GM18873 (cell line): ENCODE results near the gene UBA7.
"Not testable (repeated sequence)": the region's sequence is repeated elsewhere in the genome, so short reads cannot be mapped to it uniquely, and the experiment has no call there.

Source experiments
- ATAC-seq: cut with Tn5 transposase; IDR thresholded peaks from one replicate; pipeline ENCODE4 v1.9.1; 2021; ENCODE audit warnings: mild to moderate bottlenecking, moderate library complexity, moderate number of reproducible peaks; ENCODE audit not compliant: unreplicated experiment, low FRiP score

UBA7 gene, protein sequence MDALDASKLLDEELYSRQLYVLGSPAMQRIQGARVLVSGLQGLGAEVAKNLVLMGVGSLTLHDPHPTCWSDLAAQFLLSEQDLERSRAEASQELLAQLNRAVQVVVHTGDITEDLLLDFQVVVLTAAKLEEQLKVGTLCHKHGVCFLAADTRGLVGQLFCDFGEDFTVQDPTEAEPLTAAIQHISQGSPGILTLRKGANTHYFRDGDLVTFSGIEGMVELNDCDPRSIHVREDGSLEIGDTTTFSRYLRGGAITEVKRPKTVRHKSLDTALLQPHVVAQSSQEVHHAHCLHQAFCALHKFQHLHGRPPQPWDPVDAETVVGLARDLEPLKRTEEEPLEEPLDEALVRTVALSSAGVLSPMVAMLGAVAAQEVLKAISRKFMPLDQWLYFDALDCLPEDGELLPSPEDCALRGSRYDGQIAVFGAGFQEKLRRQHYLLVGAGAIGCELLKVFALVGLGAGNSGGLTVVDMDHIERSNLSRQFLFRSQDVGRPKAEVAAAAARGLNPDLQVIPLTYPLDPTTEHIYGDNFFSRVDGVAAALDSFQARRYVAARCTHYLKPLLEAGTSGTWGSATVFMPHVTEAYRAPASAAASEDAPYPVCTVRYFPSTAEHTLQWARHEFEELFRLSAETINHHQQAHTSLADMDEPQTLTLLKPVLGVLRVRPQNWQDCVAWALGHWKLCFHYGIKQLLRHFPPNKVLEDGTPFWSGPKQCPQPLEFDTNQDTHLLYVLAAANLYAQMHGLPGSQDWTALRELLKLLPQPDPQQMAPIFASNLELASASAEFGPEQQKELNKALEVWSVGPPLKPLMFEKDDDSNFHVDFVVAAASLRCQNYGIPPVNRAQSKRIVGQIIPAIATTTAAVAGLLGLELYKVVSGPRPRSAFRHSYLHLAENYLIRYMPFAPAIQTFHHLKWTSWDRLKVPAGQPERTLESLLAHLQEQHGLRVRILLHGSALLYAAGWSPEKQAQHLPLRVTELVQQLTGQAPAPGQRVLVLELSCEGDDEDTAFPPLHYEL

DNA sequence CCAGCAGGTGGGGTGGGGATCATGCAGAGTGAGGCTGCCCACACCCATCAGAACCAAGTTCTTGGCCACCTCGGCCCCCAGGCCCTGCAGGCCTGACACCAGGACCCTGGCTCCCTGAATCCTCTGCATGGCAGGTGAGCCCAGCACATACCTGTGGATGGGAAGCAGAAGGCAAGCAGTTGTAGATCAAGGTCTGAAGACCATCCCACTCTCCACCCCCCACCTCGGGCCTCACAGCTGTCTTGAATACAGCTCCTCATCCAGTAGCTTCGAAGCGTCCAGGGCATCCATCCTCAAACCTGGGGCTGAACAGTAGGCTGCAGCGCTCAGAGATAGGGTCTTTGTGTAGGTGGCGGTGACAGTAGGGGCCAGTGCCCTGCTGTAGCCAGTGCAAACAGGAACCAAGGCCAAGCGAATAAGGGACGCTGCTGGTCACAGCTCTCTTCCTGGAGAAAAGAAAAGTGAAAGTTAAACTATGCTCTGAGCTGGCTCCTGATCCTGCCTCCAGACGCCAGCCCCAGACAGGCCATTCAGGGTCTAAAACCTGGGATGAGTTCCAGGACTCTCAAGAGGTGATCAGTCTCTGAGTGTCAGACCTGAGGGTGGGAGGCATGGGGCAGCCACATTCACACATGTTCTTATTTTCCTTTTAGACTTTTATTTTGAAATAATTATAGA lies at the start of gene UBA7:
Gene UBA7, minus strand, starts transcription at position 457 of the 678 bp plus-strand sequence. Its CDS starts 166 bp downstream, at position 291.
- no peak for ATAC-seq

DNA sequence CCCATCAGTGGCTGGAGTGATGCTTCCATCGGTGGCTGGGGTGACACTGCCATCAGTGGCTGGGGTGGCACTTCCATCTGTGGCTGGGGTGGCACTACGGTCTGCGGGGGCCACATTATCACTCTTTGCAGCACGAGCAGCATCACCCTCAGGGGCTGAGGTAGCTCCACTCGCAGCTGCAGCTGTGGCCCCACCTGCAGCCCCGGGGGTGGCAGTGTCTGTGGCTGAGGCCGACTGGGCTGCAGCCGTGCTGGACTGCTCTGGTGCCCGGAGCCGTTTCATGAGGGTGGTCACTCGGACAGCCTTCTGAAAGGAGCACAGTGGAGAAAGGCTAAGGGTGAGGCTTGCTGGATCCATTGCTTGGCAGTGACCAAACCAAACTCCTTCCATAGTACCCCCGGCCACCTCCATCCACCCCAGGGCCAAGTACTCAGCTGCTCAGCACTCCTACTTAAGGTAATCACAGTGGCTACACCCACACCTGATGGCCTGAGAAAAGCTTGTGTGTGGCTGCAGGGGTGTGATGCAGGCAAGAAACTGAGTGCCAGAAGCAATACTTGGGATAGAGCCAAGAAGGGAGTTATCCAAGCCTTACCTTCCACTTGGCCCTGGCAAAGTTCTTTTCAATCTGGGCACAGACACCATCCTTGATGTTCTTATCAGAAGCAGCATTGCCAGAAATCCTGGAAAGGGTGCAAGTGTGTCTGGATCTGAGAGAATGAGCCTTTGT lies 46.0 kb upstream of the UBA7 start:
- ATAC-seq: no peak

DNA sequence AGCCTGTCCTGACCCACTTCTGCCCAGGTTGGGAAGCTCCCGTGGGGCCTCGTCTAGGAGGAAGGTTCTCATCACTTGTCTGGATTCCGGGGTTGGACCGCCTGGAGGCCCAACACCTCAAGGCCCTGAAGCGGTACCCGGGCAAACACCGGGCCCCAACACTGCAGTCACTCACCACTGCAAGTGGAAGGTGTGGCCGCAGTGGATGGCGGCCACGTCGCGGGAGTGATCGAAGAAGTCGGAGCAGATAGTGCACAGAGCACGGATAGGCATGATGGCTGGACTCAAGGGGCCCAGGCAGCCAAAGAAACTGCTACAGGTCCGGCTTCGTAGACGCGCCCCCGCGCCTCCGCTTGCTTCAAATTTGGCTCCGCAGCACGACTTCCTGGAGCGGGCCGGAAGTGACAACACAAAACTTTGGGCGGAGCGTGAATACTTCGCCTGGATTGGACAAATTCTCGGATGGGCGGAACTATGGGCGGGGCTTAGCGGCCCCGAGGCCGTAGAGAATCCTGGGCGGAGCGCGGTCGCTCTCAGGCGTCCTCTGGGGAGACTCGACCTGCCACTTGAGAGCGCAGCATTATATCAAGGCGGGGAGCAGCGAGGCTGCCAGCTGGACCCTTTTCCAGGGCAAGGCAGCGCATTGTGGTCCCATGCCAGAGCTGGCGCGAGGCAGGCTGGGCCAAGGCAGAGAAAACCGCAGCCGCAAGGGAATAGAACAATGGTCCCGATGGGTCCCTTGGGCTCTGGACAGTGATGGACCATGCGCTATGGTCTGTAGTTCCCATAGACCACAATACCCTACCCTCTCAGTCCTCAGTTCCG lies 42.6 kb upstream of the UBA7 start, which contains the start of gene TRAIP:
Gene TRAIP, minus strand, starts transcription at position 384 of the 825 bp plus-strand sequence. Its CDS starts 111 bp downstream, at position 273.
- ATAC-seq: peak; percentile 87

DNA sequence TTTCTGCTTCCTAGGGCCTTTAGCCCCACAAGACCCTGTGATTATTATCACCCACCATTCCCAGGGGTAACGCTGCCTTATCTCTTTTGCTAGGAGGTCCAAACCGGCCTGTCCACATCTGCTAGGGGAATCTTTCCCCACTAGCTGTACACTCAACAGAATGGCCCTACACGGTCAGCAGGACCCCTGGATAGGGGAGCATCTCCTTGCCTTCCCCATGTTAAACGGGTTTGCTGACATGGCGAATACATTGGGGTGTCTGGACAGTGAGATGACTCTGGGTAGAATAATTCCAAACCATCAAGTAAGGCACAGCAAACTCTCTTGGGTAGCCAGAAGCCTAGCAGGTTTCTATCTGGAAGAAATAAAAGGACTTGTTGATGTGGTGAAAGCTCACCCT lies 41.9 kb upstream of the UBA7 start:
- no peak for ATAC-seq

DNA sequence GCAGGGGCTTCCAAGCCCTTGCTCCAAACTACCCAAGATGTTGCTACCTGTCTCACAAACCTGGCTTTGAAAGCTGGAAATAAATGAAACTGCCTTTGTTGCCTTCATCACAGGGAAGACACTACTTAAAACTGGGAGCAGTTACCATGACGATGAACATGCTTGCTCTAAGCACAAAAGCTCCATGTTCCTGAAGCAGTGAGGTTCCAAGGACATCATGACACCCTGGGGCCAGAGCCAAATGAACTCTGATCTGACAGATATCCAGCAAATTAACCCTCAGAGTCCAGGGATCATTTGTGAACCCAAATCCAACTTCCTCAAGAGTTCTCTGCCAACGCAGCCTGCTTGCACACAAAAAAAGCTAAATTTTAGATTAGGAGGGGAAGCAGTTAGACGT lies 31.9 kb upstream of the UBA7 start:
- no peak for ATAC-seq

DNA sequence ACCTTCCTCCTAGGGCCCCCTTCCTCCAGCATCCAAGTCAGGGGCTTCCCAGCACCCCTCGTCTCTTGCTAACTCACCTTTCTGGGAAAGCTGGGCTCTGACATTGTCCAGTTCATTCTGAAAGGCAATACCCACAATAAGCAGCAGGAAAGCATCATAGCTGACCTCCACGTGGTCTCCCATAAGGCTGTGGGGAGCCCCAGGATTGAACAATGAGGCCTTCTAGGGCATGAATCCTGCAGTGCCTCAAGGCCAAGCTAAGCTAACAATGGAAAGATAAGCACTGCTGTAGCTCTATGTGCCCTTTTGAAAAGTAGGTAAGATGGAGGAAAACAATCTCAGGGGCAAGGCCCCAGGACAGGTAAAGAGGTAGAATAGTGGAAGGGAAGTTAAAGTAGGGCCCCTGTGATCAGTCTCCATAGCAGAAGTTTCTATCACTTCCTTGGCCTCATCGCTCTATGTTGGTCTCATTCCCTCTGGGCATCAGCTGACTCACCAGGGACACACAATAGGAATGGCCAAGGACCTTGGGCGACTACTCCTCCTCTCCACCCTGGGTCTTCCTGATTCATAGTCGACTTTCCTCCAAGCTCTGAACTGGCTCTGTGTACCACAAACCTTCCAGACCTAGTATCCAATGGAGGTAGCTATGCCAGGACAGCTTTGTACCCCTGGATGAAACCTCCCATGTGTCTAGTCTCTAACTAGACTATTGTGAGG lies 30.9 kb upstream of the UBA7 start:
- ATAC-seq: no peak

DNA sequence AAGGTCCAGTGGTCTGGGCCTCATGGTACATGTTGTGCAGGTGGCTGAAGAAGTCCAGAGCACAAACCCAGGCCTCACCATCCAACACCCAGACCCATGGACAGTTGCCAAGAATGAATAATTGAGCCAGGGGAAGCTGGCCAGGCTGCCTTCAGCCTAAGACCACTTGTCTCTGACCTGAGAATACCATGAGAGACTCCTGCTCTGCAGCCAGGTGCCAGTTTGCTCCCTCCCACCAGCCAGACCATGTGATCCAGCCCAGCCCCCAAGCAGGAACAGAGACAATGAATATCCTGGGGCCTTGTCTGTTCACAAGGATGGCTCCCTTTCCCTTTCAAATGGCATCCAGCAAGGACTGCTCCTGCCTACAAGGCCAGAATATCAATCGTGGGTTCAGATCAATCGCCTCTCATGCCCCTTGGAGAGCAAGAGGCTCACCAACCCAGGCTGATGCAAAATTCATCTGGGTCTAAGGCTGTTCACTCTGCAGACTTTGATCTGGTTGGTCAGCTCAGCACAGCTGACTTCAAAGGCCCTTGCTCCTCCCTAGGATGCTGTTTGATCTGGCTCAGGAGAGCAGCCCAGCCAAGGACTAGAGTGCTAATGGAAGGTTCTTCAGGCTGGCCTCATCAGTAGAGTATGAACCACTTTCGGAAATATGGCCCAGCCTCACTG lies 29.2 kb upstream of the UBA7 start:
- no peak for ATAC-seq

DNA sequence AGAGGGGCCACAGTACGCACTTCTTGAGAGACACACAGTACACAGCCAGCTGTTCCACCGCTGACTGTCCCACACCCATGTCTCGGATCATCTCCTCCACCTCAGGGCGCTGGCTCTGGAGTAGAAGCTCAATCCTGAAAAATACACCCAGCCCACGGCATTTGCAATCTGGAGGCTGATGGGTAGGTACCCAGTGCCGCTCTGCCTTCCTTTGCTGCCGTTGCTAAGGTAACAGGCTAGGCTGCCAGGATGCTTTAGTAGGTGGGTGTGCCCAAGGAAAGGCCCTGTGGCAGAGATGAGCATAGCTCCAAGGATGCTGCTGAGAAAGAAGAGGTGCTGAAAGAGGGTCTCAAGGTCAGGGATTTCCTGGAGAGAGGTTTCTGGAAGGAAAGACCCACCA lies 28.1 kb upstream of the UBA7 start:
- ATAC-seq: no peak

DNA sequence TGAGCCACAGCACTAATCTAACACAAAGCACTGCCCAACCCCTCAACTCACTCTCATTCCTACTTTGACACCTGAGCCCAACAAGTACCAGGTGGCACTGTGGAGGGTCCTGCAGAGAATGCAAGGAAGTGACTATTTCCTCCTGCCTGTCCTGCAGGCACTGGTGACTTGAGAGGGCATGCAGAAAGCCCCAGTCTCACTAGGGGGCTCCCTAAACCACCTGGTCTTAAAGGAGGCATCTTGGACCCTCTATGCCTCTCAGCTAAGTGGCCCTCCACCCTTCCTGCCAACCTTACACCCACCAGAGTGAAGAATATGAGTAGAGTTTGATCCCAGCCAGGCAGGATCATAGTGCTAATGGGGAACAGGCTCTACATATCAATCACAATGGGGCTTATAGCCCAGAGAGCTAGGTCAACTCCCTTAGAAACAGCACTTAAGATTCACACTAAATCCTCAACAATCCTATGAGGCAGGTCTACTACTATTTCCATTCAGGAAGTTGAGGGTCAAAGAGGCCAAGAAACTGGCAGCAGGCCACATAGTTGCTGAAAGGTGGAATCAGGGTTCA lies 27.5 kb upstream of the UBA7 start:
- no peak for ATAC-seq

DNA sequence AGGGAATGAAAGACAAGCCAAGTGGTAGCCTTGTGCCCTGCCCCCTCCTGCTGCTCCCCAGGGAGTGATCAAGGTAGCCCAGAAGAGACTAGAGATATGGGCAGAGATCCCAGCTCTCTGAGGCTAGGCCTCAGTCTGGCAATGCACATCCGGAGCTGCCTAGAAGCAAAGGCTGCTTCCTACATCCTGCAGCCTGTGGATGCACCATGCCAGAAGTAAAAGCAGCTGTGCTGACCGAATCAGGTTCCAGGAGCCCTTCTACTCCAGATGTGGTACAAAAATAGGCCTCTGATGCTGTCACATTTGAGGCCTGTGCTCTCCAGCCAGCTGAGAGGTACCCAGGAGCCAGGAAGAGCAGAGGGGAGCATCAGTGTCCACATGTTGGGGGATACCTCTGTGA lies 26.6 kb upstream of the UBA7 start:
- ATAC-seq: no peak

DNA sequence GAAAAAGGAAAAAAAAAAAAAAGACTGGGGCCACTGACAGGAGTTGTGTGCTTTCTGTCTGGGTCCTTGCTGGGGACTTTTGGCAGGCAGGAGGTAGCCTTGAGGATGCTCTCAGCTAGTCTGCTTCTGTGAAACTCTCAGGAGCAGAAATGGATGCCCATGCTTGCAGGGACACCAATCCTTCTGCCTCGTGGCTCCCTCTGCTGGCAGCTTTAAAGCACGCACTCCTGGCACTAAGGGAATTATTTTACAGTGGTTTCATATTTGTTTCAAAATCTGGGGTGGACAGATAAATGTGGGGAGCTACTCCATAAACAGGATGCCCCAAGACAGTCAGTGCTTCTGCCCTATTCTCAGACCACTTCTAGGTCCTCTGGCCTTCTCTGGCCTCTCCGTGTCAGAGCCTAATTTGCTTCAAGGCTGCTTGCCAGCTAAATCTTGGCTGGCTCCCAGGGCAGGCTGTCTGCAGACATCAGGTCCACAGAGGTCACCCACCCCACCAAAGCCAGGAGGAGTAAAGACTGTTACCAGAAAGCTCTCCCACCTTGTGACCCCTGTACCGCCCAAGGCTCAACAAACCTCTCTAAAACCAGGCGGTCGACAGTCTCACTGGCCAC lies 25.5 kb upstream of the UBA7 start:
- no peak for ATAC-seq

DNA sequence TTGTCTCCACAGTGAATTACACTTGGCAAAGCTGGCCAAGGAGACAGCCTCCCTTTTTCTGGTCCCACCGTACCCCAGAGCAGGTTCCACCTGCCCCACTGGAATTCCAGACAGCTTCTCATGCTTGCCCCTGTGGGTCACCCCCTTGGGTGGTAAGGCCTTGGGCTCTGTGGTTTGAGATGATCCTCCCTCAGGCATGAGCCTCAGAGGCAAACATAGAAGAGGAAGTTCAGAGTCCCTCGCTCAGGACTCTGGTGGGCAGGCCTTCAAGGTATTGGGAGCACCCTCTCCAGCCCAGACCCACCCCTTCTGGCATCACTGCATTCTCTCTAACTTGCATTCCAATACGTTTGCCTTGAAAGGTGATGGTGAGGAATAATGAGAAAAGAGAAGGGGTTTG lies 17.6 kb upstream of the UBA7 start:
- no peak for ATAC-seq

DNA sequence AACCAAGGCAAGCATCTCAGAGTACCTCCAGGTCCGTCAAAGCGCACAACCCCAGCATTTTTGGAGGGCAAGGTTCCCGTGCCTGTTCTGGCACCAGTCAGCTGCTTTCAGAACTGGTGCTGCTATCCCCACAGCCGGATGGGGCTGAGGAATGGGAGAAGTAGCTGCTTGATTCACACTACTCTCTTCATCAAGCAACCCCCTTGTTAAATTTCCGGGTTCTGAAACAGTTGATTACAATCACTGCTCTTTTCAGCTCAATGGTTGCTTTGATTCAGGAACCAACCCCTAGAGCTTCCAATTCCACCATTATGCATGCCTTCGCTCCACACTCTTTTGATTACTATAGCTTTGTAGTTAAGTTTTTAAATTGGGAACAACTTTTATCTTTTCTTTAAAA lies 12.3 kb upstream of the UBA7 start:
- ATAC-seq: no peak

DNA sequence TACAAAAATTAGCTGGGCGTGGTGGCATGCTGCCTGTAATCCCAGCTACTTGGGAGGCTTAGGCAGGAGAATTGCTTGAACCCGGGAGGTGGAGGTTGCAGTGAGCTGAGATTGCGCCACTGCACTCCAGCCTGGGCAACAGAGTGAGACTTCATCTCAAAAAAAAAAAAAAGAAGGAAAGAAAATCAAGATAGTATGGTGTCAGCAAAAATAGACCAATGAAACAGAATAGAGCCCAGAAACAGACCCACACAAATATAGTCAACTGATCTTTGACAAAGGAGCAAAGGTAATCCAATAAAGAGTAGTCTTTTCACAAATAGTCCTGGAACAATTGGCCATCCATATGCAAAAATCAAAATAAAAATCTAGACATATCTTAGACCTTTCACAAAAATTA lies 9.4 kb upstream of the UBA7 start:
- ATAC-seq: not testable (repeated sequence)

DNA sequence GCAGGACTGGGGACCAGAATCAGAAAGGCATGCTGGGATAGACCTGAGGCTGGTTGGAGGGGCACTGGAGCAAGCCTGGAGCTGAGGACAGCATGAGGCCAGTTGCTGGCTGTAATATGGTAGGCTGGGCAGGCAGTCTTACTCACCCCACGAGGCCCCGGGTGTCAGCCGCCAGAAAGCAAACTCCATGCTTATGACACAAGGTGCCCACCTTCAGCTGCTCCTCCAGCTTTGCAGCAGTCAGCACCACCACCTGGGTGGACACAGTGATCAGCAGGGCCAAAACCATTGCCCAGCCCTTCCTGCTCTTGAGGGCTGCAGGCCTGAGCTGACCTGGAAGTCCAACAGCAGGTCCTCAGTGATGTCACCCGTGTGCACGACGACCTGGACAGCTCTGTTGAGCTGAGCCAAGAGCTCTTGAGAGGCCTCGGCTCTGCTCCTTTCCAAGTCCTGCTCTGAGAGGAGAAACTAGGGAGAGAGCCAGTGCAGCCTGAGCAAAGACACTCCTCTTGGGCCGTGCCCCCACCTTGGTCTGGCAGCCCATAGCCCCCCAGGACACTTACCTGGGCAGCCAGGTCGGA lies 747 bp downstream of the UBA7 start:
- ATAC-seq: no peak

DNA sequence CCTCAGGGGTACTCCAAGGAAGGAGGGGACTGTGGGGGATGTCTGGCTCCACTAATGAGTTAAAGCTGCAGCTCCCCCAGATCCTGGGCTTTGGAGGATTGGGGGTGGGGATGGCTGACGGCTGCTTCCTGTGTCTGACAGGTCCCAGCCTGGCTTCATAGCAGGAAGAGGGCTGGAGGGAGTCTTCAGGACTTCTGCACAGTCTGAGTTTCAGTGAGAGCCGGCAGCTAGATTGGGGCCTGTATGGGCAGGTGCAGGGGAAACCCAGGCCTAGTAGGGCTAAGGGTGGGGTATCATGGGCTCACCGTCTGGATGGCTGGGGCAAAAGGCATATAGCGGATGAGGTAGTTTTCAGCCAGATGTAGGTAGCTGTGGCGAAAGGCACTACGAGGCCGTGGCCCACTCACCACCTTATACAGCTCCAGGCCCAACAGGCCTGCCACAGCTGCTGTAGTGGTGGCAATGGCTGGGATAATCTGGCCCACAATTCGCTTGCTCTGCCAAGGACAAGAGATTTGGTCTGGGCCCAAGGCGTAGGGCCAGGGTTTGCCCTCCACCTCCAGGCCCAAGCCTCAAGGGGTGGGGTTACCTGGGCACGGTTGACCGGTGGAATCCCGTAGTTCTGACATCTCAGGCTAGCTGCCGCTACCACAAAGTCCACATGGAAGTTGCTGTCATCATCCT lies 6.2 kb downstream of the UBA7 start:
- no peak for ATAC-seq
